ENCODE data around the gene ATP12A. TPM values are rescaled to one million over a fixed set of nuclear protein-coding genes. Genes with fewer than 3 reads are reported as not detected.

The ATP12A gene
- total and polyA plus RNA-seq, 2 of the 8 experiments (the other 6 are each of a cell fraction or from before 2014, with no cell fraction given), result 0.80 to 1.3 TPM

DNA sequence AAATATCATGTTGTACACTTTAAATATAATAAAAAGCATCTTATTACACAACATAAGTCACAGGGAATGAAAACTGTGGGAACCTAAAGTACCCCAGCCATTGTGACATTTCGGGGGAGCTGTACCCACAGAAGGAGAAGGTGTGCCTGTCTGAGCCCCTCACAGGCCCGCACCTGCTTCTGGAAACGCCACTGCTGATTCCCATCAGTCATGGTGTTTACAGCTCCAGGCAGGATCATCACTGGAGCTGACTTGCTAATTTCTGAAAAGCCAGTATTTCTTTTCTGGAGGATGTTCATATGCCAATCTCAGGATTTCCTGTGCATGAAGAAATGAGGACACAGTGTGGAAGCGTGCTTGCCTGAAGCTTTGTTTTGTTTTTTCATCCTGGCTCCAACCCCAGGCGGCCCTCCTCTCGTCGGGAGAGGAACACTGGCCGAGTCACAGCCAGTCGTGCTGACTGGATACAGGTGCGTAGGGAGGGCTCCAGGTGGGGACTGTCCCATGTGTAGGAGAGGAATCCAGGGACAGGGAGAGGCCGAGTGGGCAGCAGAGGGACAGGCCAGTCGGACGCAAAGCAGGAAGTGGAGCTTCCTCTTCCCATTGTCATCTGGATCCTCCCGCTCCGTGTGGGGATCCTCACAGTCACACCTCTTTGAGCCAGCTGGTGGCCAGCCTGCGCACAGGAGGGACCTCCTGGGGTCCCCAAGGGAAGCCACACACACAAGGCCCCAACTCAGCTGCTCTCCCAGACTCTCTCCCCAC is 4.2 kb upstream of the ATP12A start (continued):
- no peak for TF ChIP-seq FOSL1 (IDR thresholded peaks at IDR 0.05; ENCODE audit: insufficient read depth, low read depth, low read length)
- TF ChIP-seq KDM5A (IDR thresholded peaks at IDR 0.05; ENCODE audit: low read length), result no peak
- TF ChIP-seq JUND (IDR thresholded peaks at IDR 0.05; ENCODE audit: low read length), result no peak

Data from H1 (cell line).